H1 (cell line): Measurements from ENCODE around the gene NPFF. TPM values are rescaled to one million over a fixed set of nuclear protein-coding genes. Genes with fewer than 3 reads are reported as not detected.

ENCODE experiments used
- CTCF ChIA-PET: fragments of 300-600 bp; sonication (Branson Sonifier 250); formaldehyde crosslinking; loops from one replicate; lab custom pipeline; 2021; ENCODE audit not compliant: partially characterized antibody; lab: Charles Lee
- POLR2A ChIA-PET: fragments of 300-600 bp; sonication (Branson Sonifier 250); formaldehyde crosslinking; loops from one replicate; lab custom pipeline; 2021; ENCODE audit warnings: inconsistent platforms; ENCODE audit not compliant: partially characterized antibody; lab: Charles Lee
- DNase-seq, 2 experiments: peaks; one replicate each; pipeline versions ENCODE4 v3.0.0 to v3.0.0-alpha.2; 2010 to 2022; ENCODE audit warnings: low spot score in 2 of 2, low read depth in 1 of 2, mixed read lengths in 1 of 2
- FAIRE-seq: peaks from 2 replicates; lab custom pipeline; 2011; peaks lifted over from hg19 to GRCh38; lab: Jason Lieb, UNC
- H2AFZ ChIP-seq: 2 replicates; pipeline ENCODE4 v1.8.1; 2012; ENCODE audit warnings: low read length, inconsistent platforms
- H2AK5ac ChIP-seq: 2 replicates; pipeline ENCODE4 v1.6.1; 2013; ENCODE audit warnings: low read depth, low read length
- H2BK120ac ChIP-seq: replicated peaks from 2 replicates; pipeline ENCODE3; 2013; ENCODE audit warnings: low read depth, low read length, inconsistent platforms
- H2BK12ac ChIP-seq: 2 replicates; pipeline ENCODE4 v1.6.1; 2013; ENCODE audit warnings: low read depth, low read length
- H2BK15ac ChIP-seq: 2 replicates; pipeline ENCODE4 v1.6.1; 2013; ENCODE audit warnings: low read length
- H2BK20ac ChIP-seq: 2 replicates; pipeline ENCODE4 v1.6.1; 2013; ENCODE audit warnings: low read length
- H2BK5ac ChIP-seq: 2 replicates; pipeline ENCODE4 v1.6.1; 2013; ENCODE audit warnings: low read depth, low read length
- H3K14ac ChIP-seq: 2 replicates; pipeline ENCODE4 v1.6.1; 2013; ENCODE audit warnings: inconsistent platforms; ENCODE audit not compliant: insufficient read length
- H3K18ac ChIP-seq: 2 replicates; pipeline ENCODE4 v1.6.1; 2013; ENCODE audit warnings: low read length; ENCODE audit errors: extremely low read depth
- H3K23ac ChIP-seq: 2 replicates; pipeline ENCODE4 v1.6.1; 2013; ENCODE audit warnings: inconsistent platforms; ENCODE audit not compliant: insufficient read length
- H3K23me2 ChIP-seq: 2 replicates; pipeline ENCODE4 v1.6.1; 2013; ENCODE audit warnings: low read depth, low read length
- H3K27ac ChIP-seq: 2 replicates; pipeline ENCODE4 v1.6.1; 2011; ENCODE audit warnings: low read depth, low read length, inconsistent platforms
- H3K27me3 ChIP-seq, 4 experiments: replicated peaks in 1 of 4; 1 replicate in 1 of 4; 2 replicates in 3 of 4; pipeline versions ENCODE4 v1.6.1 to v1.8.1; 2011 to 2013; ENCODE audit warnings: low read length in 3 of 4, mild to moderate bottlenecking in 3 of 4, inconsistent platforms in 2 of 4, mixed read lengths in 2 of 4, moderate library complexity in 1 of 4; ENCODE audit not compliant: control insufficient read depth in 3 of 4, insufficient read depth in 3 of 4; ENCODE audit errors: extremely low read depth in 1 of 4
- H3K36me3 ChIP-seq, 4 experiments: 2 replicates each; pipeline versions ENCODE4 v1.6.1 to v1.8.1; 2011 to 2013; ENCODE audit warnings: mild to moderate bottlenecking in 4 of 4, low read length in 3 of 4, moderate library complexity in 2 of 4, control low read depth in 1 of 4, inconsistent platforms in 1 of 4; ENCODE audit not compliant: insufficient read depth in 4 of 4, control insufficient read depth in 2 of 4
- H3K4ac ChIP-seq: replicated peaks from 2 replicates; pipeline ENCODE3; 2013; ENCODE audit warnings: low read length, low read depth, mixed read lengths, inconsistent platforms; ENCODE audit not compliant: insufficient read length
- H3K4me1 ChIP-seq, 4 experiments: replicated peaks in 1 of 4; 1 replicate in 1 of 4; 2 replicates in 3 of 4; pipeline versions ENCODE4 v1.6.1 to v1.8.1; 2011 to 2013; ENCODE audit warnings: low read length in 3 of 4, inconsistent platforms in 2 of 4, mixed read lengths in 1 of 4; ENCODE audit not compliant: insufficient read depth in 4 of 4, control insufficient read depth in 3 of 4
- H3K4me2 ChIP-seq, 2 experiments: 2 replicates each; pipeline versions ENCODE4 v1.6.1 to v1.8.1; 2011 to 2013; ENCODE audit warnings: low read depth in 2 of 2, low read length in 2 of 2, control low read depth in 1 of 2, inconsistent platforms in 1 of 2, mild to moderate bottlenecking in 1 of 2; ENCODE audit not compliant: insufficient read depth in 1 of 2
- H3K4me3 ChIP-seq, 4 experiments: fragments of 200-600, 300-600 bp in 1 of 4; sonication (generic), shearing (Covaris generic), sonication (Bioruptor Twin) in 1 of 4; 2 replicates each; pipeline versions ENCODE4 v1.5.1 to v1.8.1; 2011 to 2016; ENCODE audit warnings: low read length in 4 of 4, low read depth in 3 of 4, control low read depth in 2 of 4, inconsistent platforms in 2 of 4, mild to moderate bottlenecking in 2 of 4, mixed read lengths in 1 of 4, moderate library complexity in 1 of 4; ENCODE audit not compliant: insufficient read depth in 2 of 4; ENCODE audit errors: extremely low read depth in 1 of 4
- H3K56ac ChIP-seq: replicated peaks from 2 replicates; pipeline ENCODE3; 2013; ENCODE audit warnings: low read depth, mild to moderate bottlenecking, mixed read lengths, low read length, inconsistent platforms; ENCODE audit not compliant: insufficient read length
- H3K79me1 ChIP-seq: 2 replicates; pipeline ENCODE4 v1.6.1; 2013; ENCODE audit warnings: low read depth, low read length, control low read depth
- H3K79me2 ChIP-seq, 2 experiments: 2 replicates each; pipeline versions ENCODE4 v1.6.1 to v1.8.1; 2012 to 2013; ENCODE audit warnings: low read length in 2 of 2, mild to moderate bottlenecking in 2 of 2, inconsistent platforms in 1 of 2; ENCODE audit not compliant: insufficient read depth in 2 of 2, control insufficient read depth in 1 of 2
- H3K9ac ChIP-seq, 4 experiments: replicated peaks in 1 of 4; 1 replicate in 1 of 4; 2 replicates in 3 of 4; pipeline versions ENCODE4 v1.6.1 to v1.8.1; 2011 to 2013; ENCODE audit warnings: low read depth in 3 of 4, low read length in 3 of 4, control low read depth in 2 of 4, mild to moderate bottlenecking in 2 of 4, moderate library complexity in 2 of 4, inconsistent platforms in 1 of 4; ENCODE audit errors: extremely low read depth in 1 of 4
- H3K9me3 ChIP-seq, 2 experiments: 2 replicates each; pipeline versions ENCODE4 v1.6.1 to v1.8.1; 2012 to 2013; ENCODE audit warnings: mild to moderate bottlenecking in 2 of 2, moderate library complexity in 2 of 2, control low read depth in 1 of 2, inconsistent platforms in 1 of 2, low read depth in 1 of 2, low read length in 1 of 2, mixed read lengths in 1 of 2; ENCODE audit not compliant: insufficient read depth in 2 of 2
- H4K20me1 ChIP-seq, 2 experiments: replicated peaks in 1 of 2; 2 replicates each; pipeline versions ENCODE3 to v1.8.1; 2011 to 2013; ENCODE audit warnings: inconsistent platforms in 2 of 2, low read length in 2 of 2, mild to moderate bottlenecking in 1 of 2; ENCODE audit not compliant: insufficient read depth in 2 of 2, control insufficient read depth in 1 of 2
- H4K5ac ChIP-seq: 2 replicates; pipeline ENCODE4 v1.6.1; 2013; ENCODE audit warnings: low read length, low read depth, mixed read lengths, inconsistent platforms; ENCODE audit not compliant: insufficient read length
- H4K8ac ChIP-seq: 2 replicates; pipeline ENCODE4 v1.8.0; 2013; ENCODE audit warnings: mild to moderate bottlenecking, moderate library complexity, low read length, inconsistent platforms; ENCODE audit not compliant: insufficient read depth; ENCODE audit errors: extremely low read depth
- H4K91ac ChIP-seq: replicated peaks from 2 replicates; pipeline ENCODE3; 2013; ENCODE audit warnings: low read length, mixed read lengths, inconsistent platforms; ENCODE audit not compliant: insufficient read length
- ATF2 ChIP-seq: IDR thresholded peaks from 2 replicates; pipeline ENCODE4 v1.6.1; 2012; ENCODE audit warnings: low read length, inconsistent platforms
- CREB1 ChIP-seq: IDR thresholded peaks from 2 replicates; pipeline ENCODE4 v1.6.1; 2012; ENCODE audit warnings: inconsistent platforms
- CTBP2 ChIP-seq: IDR thresholded peaks from 2 replicates; pipeline ENCODE4 v1.7.0; 2011; ENCODE audit warnings: borderline replicate concordance, mild to moderate bottlenecking, moderate library complexity, mixed read lengths, low read length; ENCODE audit not compliant: insufficient read depth, insufficient read length
- E2F6 ChIP-seq: IDR thresholded peaks from 2 replicates; pipeline ENCODE4 v1.6.1; 2012; ENCODE audit warnings: inconsistent platforms
- EGR1 ChIP-seq: IDR thresholded peaks from 2 replicates; pipeline ENCODE4 v1.6.1; 2011; ENCODE audit warnings: low read depth, low read length, borderline replicate concordance
- PHF8 ChIP-seq: fragments of 200-600 bp; sonication (generic); conservative IDR thresholded peaks from 2 replicates; pipeline ENCODE4 v1.7.1; 2012; ENCODE audit warnings: low read depth, mild to moderate bottlenecking, inconsistent platforms, low read length, moderate library complexity
- POLR2AphosphoS5 ChIP-seq: IDR thresholded peaks from 2 replicates; pipeline ENCODE4 v1.6.1; 2011; ENCODE audit warnings: low read depth, low read length
- RBBP5 ChIP-seq: IDR thresholded peaks from 2 replicates; pipeline ENCODE4 v1.7.1; 2012; ENCODE audit warnings: low read depth, mild to moderate bottlenecking, inconsistent platforms, low read length, moderate library complexity, borderline replicate concordance
- RFX5 ChIP-seq: IDR thresholded peaks from 2 replicates; pipeline ENCODE4 v1.6.1; 2011; ENCODE audit warnings: low read depth, low read length, improper control_type of control experiment, borderline replicate concordance
- SIRT6 ChIP-seq: IDR thresholded peaks from one replicate; pipeline ENCODE4 v1.7.1; 2012; ENCODE audit warnings: low read length, inconsistent platforms
- SP1 ChIP-seq: IDR thresholded peaks from 2 replicates; pipeline ENCODE4 v1.6.1; 2011; ENCODE audit warnings: low read depth, low read length
- SP4 ChIP-seq: IDR thresholded peaks from 2 replicates; pipeline ENCODE4 v1.6.1; 2012; ENCODE audit warnings: low read length, inconsistent platforms
- WGBS, 2 experiments: shearing (Covaris generic) in 1 of 2; methylation state at CpG; one replicate each; pipeline versions ENCODE4 v1.1.6 to v1.1.7; 2013 to 2015; ENCODE audit warnings: low lambda C conversion rate in 2 of 2, mixed read lengths in 2 of 2, inconsistent platforms in 1 of 2, low coverage in 1 of 2, missing lambda C conversion rate in 1 of 2; ENCODE audit not compliant: insufficient replicate concordance in 2 of 2, insufficient coverage in 1 of 2, insufficient read length in 1 of 2; ENCODE audit errors: extremely low coverage in 1 of 2, missing lambda C conversion rate in 1 of 2; 5-methylcytosine and 5-hydroxymethylcytosine counted together
- polyA plus RNA-seq, 7 experiments: library from polyadenylated mRNA; depleted of rRNA in 3 of 7; stranded (reverse) in 5 of 7; unstranded in 2 of 7; fragments of >200 nt in 5 of 7; fragments of 200-250 nt in 2 of 7; gene quantifications; 1 replicate in 5 of 7; 2 replicates in 1 of 7; 4 replicates in 1 of 7; pipeline versions ENCODE4 v1.2.1 to v1.2.3, GENCODE V29; 2011 to 2013; ENCODE audit warnings: missing spikeins in 2 of 7, mixed read lengths in 2 of 7
- total RNA-seq: library from RNA; stranded (reverse); fragmentation: NEBNext Ultra II Directional; extraction: Animal tissue kit (Norgen Biotek cat#: 25700); gene quantifications from 2 replicates; pipeline ENCODE4 v1.2.1, GENCODE V29; 2021

The NPFF gene
- total and polyA plus RNA-seq, 2 of the 8 experiments (the other 6 are each of a cell fraction or from before 2014, with no cell fraction given) = not detected

GRCh38 chr12:53536962-53537361 lies 29.7 kb upstream of the NPFF start:
- Histone ChIP-seq H3K9ac (no peak overlapping the region), H2BK12ac (no peak overlapping the region), H4K20me1 (no peaks in the 10 kb centered on the region), H2BK120ac (no peak overlapping the region), H3K79me2 (no peaks in the 10 kb centered on the region), H3K79me1 (no peaks in the 10 kb centered on the region), H3K14ac (no peak overlapping the region), H3K9me3 (no peaks in the 10 kb centered on the region), H2BK15ac (no peak overlapping the region), H3K4ac (no peak overlapping the region), H3K36me3 (peaks cover 2 to 16% (median 8%) of the 10 kb centered on the region in 4 experiments; a peak in 7 of 8 replicates), H4K5ac (no peak overlapping the region), H3K18ac (no peak overlapping the region), H2AFZ (no peak overlapping the region), H2BK20ac (no peak overlapping the region), H3K27me3 (no peaks in the 10 kb centered on the region), H3K4me1 (no peaks in the 10 kb centered on the region), H3K4me2 (no peak overlapping the region), H3K27ac (no peak overlapping the region), H3K23me2 (no peaks in the 10 kb centered on the region), H2AK5ac (no peak overlapping the region), H4K91ac (no peak overlapping the region), H2BK5ac (no peak overlapping the region), H4K8ac (no peak overlapping the region), H3K4me3 (no peak overlapping the region), H3K56ac (no peak overlapping the region), H3K23ac (no peak overlapping the region)
- FAIRE-seq (no peak), DNase-seq (no peak)
- POLR2A ChIA-PET = no interaction called here
- WGBS, 2 experiments = 86% methylated on average over 3 of the region's 3 CpGs; no CpG with 5 or more reads in 1 of the 2 experiments
- no peak for TF ChIP-seq SIRT6
- no peak for TF ChIP-seq CTBP2
- TF ChIP-seq EGR1 = no peak
- no peak for TF ChIP-seq SP1
- TF ChIP-seq ATF2 = no peak
- no peak for TF ChIP-seq RBBP5
- no peak for TF ChIP-seq POLR2AphosphoS5
- no peak for TF ChIP-seq RFX5
- no peak for TF ChIP-seq CREB1
- TF ChIP-seq E2F6 = no peak
- no peak for TF ChIP-seq SP4
- no peak for TF ChIP-seq PHF8
- CTCF ChIA-PET = interaction anchor here (1.0 kb wide), 1 partner anchor 209 kb away, joined by 4 read pairs; no protein-coding TSS in a partner anchor
